SK-N-SH treated with all-trans-retinoic acid at 6 μM for 48 hours (cell line): ENCODE measurements around the gene KCNC4.

Experiments used
- ATAC-seq: fragments of 200-7000 bp; cut with Tn5 transposase; 3 replicates; pipeline ENCODE4 v1.9.1; 2020; ENCODE audit warnings: mild to moderate bottlenecking, moderate library complexity
- ARNTL ChIP-seq: fragments of 450-650 bp; formaldehyde crosslinking; IDR thresholded peaks from 2 replicates; pipeline ENCODE4 v1.5.0; 2020; ENCODE audit warnings: low read depth, mild to moderate bottlenecking, moderate library complexity, borderline replicate concordance
- CSRNP3 ChIP-seq: fragments of 250-450 bp; sonication (Bioruptor Pico); IDR thresholded peaks from 2 replicates; pipeline ENCODE4 v1.5.1; 2021; ENCODE audit warnings: mild to moderate bottlenecking, moderate library complexity
- OSR1 ChIP-seq: fragments of 250-450 bp; sonication (Bioruptor Pico); IDR thresholded peaks from 2 replicates; pipeline ENCODE4 v1.8.0; 2022; ENCODE audit warnings: moderate library complexity, mild to moderate bottlenecking, inconsistent platforms
- PPARA ChIP-seq: fragments of 250-450 bp; sonication (Bioruptor Pico); IDR thresholded peaks from 2 replicates; pipeline ENCODE4 v1.5.0; 2020; ENCODE audit warnings: mild to moderate bottlenecking, borderline replicate concordance
- RARB ChIP-seq: fragments of 250-450 bp; sonication (Bioruptor Pico); IDR thresholded peaks from 2 replicates; pipeline ENCODE4 v1.8.0; 2021; ENCODE audit warnings: mild to moderate bottlenecking, moderate library complexity
- SNAI2 ChIP-seq: fragments of 250-450 bp; sonication (Bioruptor Pico); IDR thresholded peaks from 2 replicates; pipeline ENCODE4 v1.5.0; 2020; ENCODE audit warnings: mild to moderate bottlenecking, moderate library complexity
- TCF4 ChIP-seq: fragments of 250-450 bp; sonication (Bioruptor Pico); IDR thresholded peaks from 2 replicates; pipeline ENCODE4 v1.8.0; 2021; ENCODE audit warnings: mild to moderate bottlenecking, moderate library complexity, borderline replicate concordance
- TOX ChIP-seq: fragments of 250-450 bp; sonication (Bioruptor Pico); IDR thresholded peaks from 2 replicates; pipeline ENCODE4 v1.8.0; 2021; ENCODE audit warnings: mild to moderate bottlenecking, moderate library complexity, borderline replicate concordance
- ZC3H10 ChIP-seq: fragments of 250-450 bp; sonication (Bioruptor Pico); IDR thresholded peaks from 2 replicates; pipeline ENCODE4 v1.5.1; 2021; ENCODE audit warnings: mild to moderate bottlenecking, moderate library complexity
- ZFP3 ChIP-seq: fragments of 250-450 bp; sonication (Bioruptor Pico); IDR thresholded peaks from 2 replicates; pipeline ENCODE4 v1.5.0; 2020; ENCODE audit warnings: mild to moderate bottlenecking, moderate library complexity
- ZFP30 ChIP-seq: fragments of 450-650 bp; formaldehyde crosslinking; IDR thresholded peaks from 2 replicates; pipeline ENCODE4 v1.5.0; 2022; ENCODE audit warnings: mild to moderate bottlenecking, moderate library complexity
- ZNF565 ChIP-seq: fragments of 450-650 bp; formaldehyde crosslinking; conservative IDR thresholded peaks from 2 replicates; pipeline ENCODE4 v1.5.0; 2020; ENCODE audit warnings: low read depth, mild to moderate bottlenecking, moderate library complexity
- ZNF70 ChIP-seq: fragments of 450-650 bp; formaldehyde crosslinking; IDR thresholded peaks from 2 replicates; pipeline ENCODE4 v1.5.0; 2020; ENCODE audit warnings: mild to moderate bottlenecking, moderate library complexity
- TF ChIP-seq, protein P1 (sequence below): fragments of 250-450 bp; sonication (Bioruptor Pico); IDR thresholded peaks from 2 replicates; pipeline ENCODE4 v1.8.0; 2021; ENCODE audit warnings: low read depth, mild to moderate bottlenecking, moderate library complexity, borderline replicate concordance
- TF ChIP-seq, protein P2 (sequence below): fragments of 250-450 bp; sonication (Bioruptor Pico); IDR thresholded peaks from 2 replicates; pipeline ENCODE4 v1.5.0; 2020; ENCODE audit warnings: mild to moderate bottlenecking, moderate library complexity
- TF ChIP-seq, protein P3 (sequence below): fragments of 250-450 bp; sonication (Bioruptor Pico); IDR thresholded peaks from 2 replicates; pipeline ENCODE4 v1.5.1; 2020; ENCODE audit warnings: low read depth, mild to moderate bottlenecking, moderate library complexity

Gene KCNC4

GRCh38 chr1:110239441-110240430, 29.6 kb downstream of the KCNC4 start (continued):
- TF ChIP-seq TCF4 (CRISPR knock-in tag) (no peak), ARNTL (no peak)

- no peak for TF ChIP-seq ZFP3
- TF ChIP-seq, protein P1, sequence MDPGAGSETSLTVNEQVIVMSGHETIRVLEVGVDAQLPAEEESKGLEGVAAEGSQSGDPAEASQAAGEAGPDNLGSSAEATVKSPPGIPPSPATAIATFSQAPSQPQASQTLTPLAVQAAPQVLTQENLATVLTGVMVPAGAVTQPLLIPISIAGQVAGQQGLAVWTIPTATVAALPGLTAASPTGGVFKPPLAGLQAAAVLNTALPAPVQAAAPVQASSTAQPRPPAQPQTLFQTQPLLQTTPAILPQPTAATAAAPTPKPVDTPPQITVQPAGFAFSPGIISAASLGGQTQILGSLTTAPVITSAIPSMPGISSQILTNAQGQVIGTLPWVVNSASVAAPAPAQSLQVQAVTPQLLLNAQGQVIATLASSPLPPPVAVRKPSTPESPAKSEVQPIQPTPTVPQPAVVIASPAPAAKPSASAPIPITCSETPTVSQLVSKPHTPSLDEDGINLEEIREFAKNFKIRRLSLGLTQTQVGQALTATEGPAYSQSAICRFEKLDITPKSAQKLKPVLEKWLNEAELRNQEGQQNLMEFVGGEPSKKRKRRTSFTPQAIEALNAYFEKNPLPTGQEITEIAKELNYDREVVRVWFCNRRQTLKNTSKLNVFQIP = no peak
- TF ChIP-seq, protein P2, sequence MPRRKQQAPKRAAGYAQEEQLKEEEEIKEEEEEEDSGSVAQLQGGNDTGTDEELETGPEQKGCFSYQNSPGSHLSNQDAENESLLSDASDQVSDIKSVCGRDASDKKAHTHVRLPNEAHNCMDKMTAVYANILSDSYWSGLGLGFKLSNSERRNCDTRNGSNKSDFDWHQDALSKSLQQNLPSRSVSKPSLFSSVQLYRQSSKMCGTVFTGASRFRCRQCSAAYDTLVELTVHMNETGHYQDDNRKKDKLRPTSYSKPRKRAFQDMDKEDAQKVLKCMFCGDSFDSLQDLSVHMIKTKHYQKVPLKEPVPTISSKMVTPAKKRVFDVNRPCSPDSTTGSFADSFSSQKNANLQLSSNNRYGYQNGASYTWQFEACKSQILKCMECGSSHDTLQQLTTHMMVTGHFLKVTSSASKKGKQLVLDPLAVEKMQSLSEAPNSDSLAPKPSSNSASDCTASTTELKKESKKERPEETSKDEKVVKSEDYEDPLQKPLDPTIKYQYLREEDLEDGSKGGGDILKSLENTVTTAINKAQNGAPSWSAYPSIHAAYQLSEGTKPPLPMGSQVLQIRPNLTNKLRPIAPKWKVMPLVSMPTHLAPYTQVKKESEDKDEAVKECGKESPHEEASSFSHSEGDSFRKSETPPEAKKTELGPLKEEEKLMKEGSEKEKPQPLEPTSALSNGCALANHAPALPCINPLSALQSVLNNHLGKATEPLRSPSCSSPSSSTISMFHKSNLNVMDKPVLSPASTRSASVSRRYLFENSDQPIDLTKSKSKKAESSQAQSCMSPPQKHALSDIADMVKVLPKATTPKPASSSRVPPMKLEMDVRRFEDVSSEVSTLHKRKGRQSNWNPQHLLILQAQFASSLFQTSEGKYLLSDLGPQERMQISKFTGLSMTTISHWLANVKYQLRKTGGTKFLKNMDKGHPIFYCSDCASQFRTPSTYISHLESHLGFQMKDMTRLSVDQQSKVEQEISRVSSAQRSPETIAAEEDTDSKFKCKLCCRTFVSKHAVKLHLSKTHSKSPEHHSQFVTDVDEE (CRISPR knock-in tag) = no peak
- no peak for TF ChIP-seq SNAI2 (CRISPR knock-in tag)
- TF ChIP-seq OSR1 = no peak
- TF ChIP-seq, protein P3, sequence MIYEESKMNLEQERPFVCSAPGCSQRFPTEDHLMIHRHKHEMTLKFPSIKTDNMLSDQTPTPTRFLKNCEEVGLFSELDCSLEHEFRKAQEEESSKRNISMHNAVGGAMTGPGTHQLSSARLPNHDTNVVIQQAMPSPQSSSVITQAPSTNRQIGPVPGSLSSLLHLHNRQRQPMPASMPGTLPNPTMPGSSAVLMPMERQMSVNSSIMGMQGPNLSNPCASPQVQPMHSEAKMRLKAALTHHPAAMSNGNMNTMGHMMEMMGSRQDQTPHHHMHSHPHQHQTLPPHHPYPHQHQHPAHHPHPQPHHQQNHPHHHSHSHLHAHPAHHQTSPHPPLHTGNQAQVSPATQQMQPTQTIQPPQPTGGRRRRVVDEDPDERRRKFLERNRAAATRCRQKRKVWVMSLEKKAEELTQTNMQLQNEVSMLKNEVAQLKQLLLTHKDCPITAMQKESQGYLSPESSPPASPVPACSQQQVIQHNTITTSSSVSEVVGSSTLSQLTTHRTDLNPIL (CRISPR knock-in tag) = no peak
- no peak for TF ChIP-seq CSRNP3 (CRISPR knock-in tag)
- no peak for TF ChIP-seq ARNTL
- no peak for TF ChIP-seq TCF4 (CRISPR knock-in tag)
- TF ChIP-seq ZFP30 (CRISPR knock-in tag) = no peak
- TF ChIP-seq TOX = no peak
- TF ChIP-seq ZNF70 (CRISPR knock-in tag) = no peak
- TF ChIP-seq RARB (CRISPR knock-in tag) = no peak
- TF ChIP-seq ZNF565 (CRISPR knock-in tag) = no peak
- TF ChIP-seq ZC3H10 (CRISPR knock-in tag) = no peak
- ATAC-seq = no peak
Measured at GRCh38 chr1:110240476-110241210, 30.5 kb downstream of the KCNC4 start.

- no peak for ATAC-seq
- peak; percentile 92 for TF ChIP-seq ZFP3
- TF ChIP-seq, protein P3 (CRISPR knock-in tag) = no peak
- TF ChIP-seq, all 23 proteins: peak for 1
Measured at GRCh38 chr1:110241516-110241915, 31.4 kb downstream of the KCNC4 start.

GRCh38 chr1:110242062-110242461, 31.9 kb downstream of the KCNC4 start:
- no peak for TF ChIP-seq PPARA (CRISPR knock-in tag)
- ATAC-seq = no peak
